ENCODE data around the gene EEF2.

The EEF2 gene

GRCh38 chr19:3983936-3984583 is 1.2 kb downstream of the EEF2 start:
- no peak for DNase-seq

GRCh38 chr19:3983542-3983914 is 1.7 kb downstream of the EEF2 start:
- DNase-seq, result no peak

- DNase-seq, result no peak
Measured at GRCh38 chr19:3982701-3983541, 2.3 kb downstream of the EEF2 start.

GRCh38 chr19:3981736-3982681 is 3.3 kb downstream of the EEF2 start:
- DNase-seq, result no peak

- DNase-seq, result no peak
Measured at GRCh38 chr19:3981373-3981735, 3.9 kb downstream of the EEF2 start.

- no peak for DNase-seq
Measured at GRCh38 chr19:3980353-3981251, 4.7 kb downstream of the EEF2 start.

GRCh38 chr19:3979674-3980352 is 5.5 kb downstream of the EEF2 start:
- no peak for DNase-seq

- DNase-seq, result no peak
Measured at GRCh38 chr19:3979289-3979673, 6.0 kb downstream of the EEF2 start.

GRCh38 chr19:3978145-3978544 is 7.1 kb downstream of the EEF2 start:
- DNase-seq, result no peak

GRCh38 chr19:3977242-3978143 is 7.8 kb downstream of the EEF2 start:
- DNase-seq, result no peak

GRCh38 chr19:3976495-3977241 is 8.6 kb downstream of the EEF2 start:
- DNase-seq, result no peak

GRCh38 chr19:3975637-3976087 is 9.6 kb downstream of the EEF2 start:
- no peak for DNase-seq

- DNase-seq, result no peak
Measured at GRCh38 chr19:3975144-3975543, 10.1 kb downstream of the EEF2 start.

GRCh38 chr19:3970808-3971598 is 14.3 kb downstream of the EEF2 start, which contains the start of gene DAPK3:
DAPK3 (minus strand) TSS chr19:3971099; CDS start chr19:3969735, 1,364 bp downstream.
- peak; percentile 85 for DNase-seq

- DNase-seq, result no peak
Measured at GRCh38 chr19:3970313-3970807, 14.9 kb downstream of the EEF2 start.

GRCh38 chr19:3969435-3970312 is 15.6 kb downstream of the EEF2 start:
- no peak for DNase-seq

All from activated CD4-positive, alpha-beta T cell treated with anti-CD3 and anti-CD28 coated beads for 1 hour (primary cell).